HG03432 (cell line): Measurements from ENCODE around the gene NCAPH2.

Experiments
- ATAC-seq: cut with Tn5 transposase; IDR thresholded peaks from one replicate; pipeline ENCODE4 v1.9.1; 2021; ENCODE audit warnings: mild to moderate bottlenecking, moderate library complexity; ENCODE audit not compliant: unreplicated experiment

The NCAPH2 gene

GRCh38 chr22:50488886-50489285, 19.1 kb upstream of the NCAPH2 start:
- ATAC-seq, result no peak

GRCh38 chr22:50489363-50490243, 18.4 kb upstream of the NCAPH2 start:
- no peak for ATAC-seq

- ATAC-seq, result no peak
Measured at GRCh38 chr22:50490531-50491308, 17.3 kb upstream of the NCAPH2 start.

GRCh38 chr22:50497093-50497492, 10.9 kb upstream of the NCAPH2 start:
- ATAC-seq, result no peak

GRCh38 chr22:50498322-50498890, 9.6 kb upstream of the NCAPH2 start:
- ATAC-seq, result no peak

DNA sequence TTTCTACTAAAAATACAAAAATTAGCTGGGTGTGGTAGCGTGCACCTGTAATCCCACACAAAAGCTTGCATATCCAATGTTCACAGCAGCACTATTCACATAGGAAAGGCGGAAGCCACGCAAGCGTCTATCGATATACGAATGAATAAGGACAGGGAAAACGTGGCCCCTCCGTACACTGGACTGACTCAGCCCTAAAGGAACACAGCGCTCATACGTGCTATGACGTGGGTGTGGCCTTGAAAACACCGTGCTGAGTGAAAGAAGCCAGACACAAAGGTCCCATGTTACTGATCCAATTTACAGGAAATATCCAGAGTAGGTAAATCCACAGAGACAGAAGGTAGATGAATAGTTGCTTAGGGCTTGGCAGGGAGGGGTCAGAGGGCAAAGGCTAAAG, 7.6 kb upstream of the NCAPH2 start:
- no peak for ATAC-seq

- no peak for ATAC-seq
Measured at GRCh38 chr22:50502096-50502495, 5.9 kb upstream of the NCAPH2 start.

DNA sequence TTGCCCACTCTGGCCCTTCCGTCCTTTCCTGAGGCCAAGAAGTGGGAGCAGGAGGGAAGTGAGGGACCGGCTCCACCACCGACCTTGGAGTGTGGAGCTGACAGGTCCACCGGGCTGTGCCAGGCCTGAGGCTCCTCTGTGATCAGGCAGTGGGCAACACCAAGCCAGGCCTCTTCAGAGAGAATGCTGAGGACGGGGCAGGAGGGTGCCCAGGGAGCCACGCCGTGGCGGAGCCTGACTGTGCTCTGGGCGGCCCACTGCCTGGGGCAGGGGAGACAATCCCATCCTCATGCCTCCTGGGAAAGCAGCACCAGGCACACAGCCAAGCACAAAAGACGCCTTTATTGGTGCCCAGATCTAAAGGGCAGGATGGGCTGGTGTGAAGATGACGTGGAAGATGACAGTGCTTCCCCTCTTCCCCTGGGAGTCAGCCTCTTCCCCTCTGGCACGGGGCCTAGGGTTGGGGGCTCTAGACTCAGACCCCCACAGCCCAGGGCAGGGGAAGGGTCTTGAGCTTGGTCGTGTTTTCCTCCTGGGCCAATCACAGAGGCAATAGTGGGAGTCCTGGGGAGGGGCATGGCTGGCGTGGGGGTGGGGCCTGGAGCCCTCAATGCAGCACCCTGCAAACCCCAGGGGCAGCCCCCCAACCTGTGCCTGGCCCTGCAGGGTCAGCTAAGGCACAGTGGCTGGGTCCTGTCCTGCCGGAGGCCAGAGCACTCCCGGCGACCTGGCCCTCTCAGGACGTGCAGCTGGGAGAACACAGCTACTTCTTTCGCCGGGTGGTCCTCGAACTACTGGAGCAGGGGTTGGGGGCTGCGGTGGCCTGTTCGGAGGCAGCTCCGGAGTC, 5.2 kb upstream of the NCAPH2 start:
- no peak for ATAC-seq

DNA sequence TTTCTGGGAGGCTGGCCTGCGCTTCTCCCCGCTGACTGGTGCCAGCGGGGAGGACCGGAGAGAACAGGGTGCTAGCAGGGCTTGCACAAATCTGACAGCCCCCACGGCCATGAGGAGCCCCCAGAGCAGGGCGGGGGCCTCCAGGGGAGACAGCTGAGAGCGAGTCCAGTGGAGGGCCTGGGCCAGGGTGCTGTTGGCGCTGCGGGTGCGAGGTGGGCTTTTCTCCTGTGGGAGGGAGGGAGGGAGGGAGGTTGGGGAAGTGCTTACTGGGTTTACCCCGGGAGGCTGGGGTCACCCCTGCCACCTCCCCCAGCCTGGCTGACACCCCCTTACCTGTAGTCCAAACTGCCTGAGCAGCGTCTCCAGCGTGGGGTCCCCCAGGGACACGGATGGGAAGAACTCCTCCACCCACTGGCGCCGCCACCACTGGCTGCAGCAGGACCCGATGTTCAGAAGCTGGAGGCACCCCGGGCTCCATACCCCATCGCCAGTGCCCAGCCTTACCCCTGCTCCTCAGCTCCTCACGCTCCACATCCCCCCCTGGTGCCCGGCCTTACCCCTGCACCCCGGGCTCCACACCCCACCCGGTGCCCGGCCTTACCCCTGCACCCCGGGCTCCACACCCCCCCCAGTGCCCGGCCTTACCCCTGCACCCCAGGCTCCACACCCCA, 4.4 kb upstream of the NCAPH2 start:
- ATAC-seq, result no peak

- no peak for ATAC-seq
Measured at GRCh38 chr22:50504369-50505211, 3.4 kb upstream of the NCAPH2 start.

- ATAC-seq, result no peak
Measured at GRCh38 chr22:50505276-50505775, 2.7 kb upstream of the NCAPH2 start.

DNA sequence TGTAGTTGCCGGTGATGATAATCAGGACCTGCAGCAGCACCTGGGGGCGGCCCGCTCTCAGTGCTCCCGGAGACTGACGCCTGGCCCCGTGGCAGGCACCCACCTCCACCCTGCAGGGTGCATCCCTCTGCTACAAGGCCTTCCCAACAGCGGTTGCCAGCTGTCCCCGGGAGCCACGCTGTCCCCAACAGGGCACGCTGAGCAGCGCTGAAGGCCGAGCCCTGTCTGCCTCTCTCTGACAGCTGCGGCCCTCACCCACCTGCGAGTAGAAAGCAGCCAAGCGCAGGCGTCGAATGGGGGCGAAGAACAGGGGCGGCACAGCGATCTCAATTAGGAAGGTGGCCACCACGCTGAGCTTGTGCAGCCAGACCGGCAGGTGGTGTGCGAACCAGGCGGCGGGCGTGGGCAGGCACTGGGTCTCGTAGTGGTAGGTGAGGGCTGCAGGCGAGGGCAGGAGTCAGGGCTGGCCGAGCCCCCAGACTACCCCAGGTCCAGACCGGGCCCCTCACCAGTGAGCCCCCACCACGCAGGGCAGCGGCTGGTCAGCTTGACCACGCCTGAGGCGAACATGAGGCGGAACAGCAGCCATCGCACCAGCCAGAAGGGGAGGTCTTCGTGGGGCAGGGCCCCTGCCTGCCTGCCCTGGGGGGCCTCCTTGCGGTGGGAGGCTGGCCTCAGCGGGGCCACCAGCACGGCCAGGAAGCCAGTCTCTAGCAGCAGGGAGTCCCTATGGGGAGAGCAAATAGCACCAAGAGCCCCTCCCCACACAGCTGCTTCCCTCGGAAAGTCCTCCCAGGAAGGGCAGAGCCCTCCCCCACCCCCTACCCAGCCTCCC, 2.0 kb upstream of the NCAPH2 start:
- ATAC-seq, result no peak

- peak; percentile 4 for ATAC-seq
Measured at GRCh38 chr22:50506611-50507420, 1.2 kb upstream of the NCAPH2 start.

DNA sequence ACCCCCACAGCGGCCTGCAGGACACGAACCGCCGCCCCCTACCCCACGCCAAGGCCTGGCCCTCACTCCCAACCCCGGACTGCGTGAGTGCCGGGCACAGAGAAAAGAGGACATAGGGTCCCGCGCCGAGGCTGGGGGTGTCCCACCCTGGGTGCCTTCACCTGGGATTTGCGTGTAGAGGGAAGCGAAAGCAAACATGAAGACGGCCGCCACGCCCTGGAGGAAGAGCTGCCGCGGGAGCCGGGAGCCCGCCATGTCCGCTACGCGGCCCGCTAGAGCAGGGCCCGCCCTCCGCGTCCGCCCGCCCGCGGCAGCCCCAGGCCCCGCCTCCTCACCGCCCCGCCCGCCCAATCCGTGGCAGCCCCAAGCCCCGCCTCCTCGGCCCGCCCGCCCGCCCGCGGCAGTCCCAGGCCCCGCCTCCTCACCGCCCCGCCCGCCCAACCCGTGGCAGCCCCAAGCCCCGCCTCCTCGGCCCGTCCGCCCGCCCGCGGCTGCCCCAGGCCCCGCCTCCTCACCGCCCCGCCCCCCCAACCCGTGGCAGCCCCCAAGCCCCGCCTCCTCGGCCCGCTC, 518 bp upstream of the NCAPH2 start, which contains the start of gene LMF2:
TSS of gene LMF2 (minus strand) at position 282 of the 570 bp plus-strand sequence. CDS start at position 255, 27 bp downstream.
- peak; percentile 60 for ATAC-seq

DNA sequence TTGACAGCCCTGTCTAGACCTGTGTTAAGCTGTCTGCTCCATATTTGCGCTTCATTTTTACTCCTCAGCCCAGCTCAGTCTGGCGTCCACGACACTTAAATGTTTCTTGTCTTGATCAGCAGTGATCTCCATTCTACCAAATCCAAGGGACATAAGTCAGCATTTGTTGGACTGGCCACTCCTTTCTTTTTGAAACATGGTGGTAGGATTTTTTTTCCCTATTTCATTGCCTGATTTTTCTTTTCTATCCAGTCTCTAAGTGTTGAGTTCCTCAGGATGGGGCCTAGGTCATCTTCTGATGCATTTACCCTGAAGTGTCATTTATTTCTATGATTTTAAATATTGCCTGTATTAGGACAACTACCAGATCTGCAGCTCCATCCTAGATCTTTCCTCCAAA, 873 bp downstream of the NCAPH2 start:
- ATAC-seq, result no peak

GRCh38 chr22:50513175-50513574, 5.2 kb downstream of the NCAPH2 start:
- no peak for ATAC-seq

- no peak for ATAC-seq
Measured at GRCh38 chr22:50516068-50516467, 8.0 kb downstream of the NCAPH2 start.
